Natural killer cell treated with Interleukin-12 subunit alpha and Interleukin-12 subunit beta and Interleukin-15 and Interleukin-18, amount 100 ng/mL, for 72 hours (primary cell): ENCODE data around the gene NDE1. TPM values are rescaled to one million over a fixed set of nuclear protein-coding genes. Genes with fewer than 3 reads are reported as not detected.
A peak's percentile ranks its signal among the peaks of the same experiment; 100 is the strongest.

ENCODE experiments used
- ATAC-seq, 2 donors: fragments of 150-1000 bp; cut with Tn5 transposase in 1 of 2; sonication (Bioruptor Pico), chemical (Tn5 transposase) in 1 of 2; 2 replicates each; pipeline ENCODE4 v1.10.0; 2021
- DNase-seq: peaks from one replicate; pipeline ENCODE4 v3.0.0; 2022; ENCODE audit warnings: low spot score
- H3K27ac Mint-ChIP-seq, 2 donors: 1 replicate in 1 of 2; 2 replicates in 1 of 2; pipeline ENCODE4 v1.8.0; 2022; ENCODE audit warnings: mixed read lengths in 2 of 2, mild to moderate bottlenecking in 1 of 2, moderate library complexity in 1 of 2
- H3K27me3 Mint-ChIP-seq, 2 donors: 1 replicate in 1 of 2; 2 replicates in 1 of 2; pipeline ENCODE4 v1.8.0; 2022; ENCODE audit warnings: mixed read lengths in 2 of 2
- H3K36me3 Mint-ChIP-seq: one replicate; pipeline ENCODE4 v1.8.0; 2022; ENCODE audit warnings: mixed read lengths
- H3K4me1 Mint-ChIP-seq, 2 donors: 1 replicate in 1 of 2; 2 replicates in 1 of 2; pipeline ENCODE4 v1.8.0; 2022; ENCODE audit warnings: low read depth in 2 of 2, mixed read lengths in 2 of 2, mild to moderate bottlenecking in 1 of 2
- H3K4me3 Mint-ChIP-seq: one replicate; pipeline ENCODE4 v1.8.0; 2022; ENCODE audit warnings: mixed read lengths
- H3K9me3 Mint-ChIP-seq: 2 replicates; pipeline ENCODE4 v1.8.0; 2022; ENCODE audit warnings: mixed read lengths
- total RNA-seq, 2 donors: library from RNA; stranded (reverse); gene quantifications; one replicate each; pipeline ENCODE4 v1.2.3, GENCODE V29; 2022

Gene NDE1
- total RNA-seq, 2 donors from 2014 or later, result 95.0 to 151 TPM

GRCh38 chr16:15611610-15612009 is 38.4 kb upstream of the NDE1 start:
- Mint-ChIP-seq H3K9me3 (no peaks in the 10 kb centered on the region), H3K27ac (no peak overlapping the region), H3K4me3 (no peak overlapping the region), H3K27me3 (no peaks in the 10 kb centered on the region), H3K4me1 (peaks cover 5 to 9% of the 10 kb centered on the region in 2 donors), H3K36me3 (peaks cover 30% of the 10 kb centered on the region)
- DNase-seq (no peak), ATAC-seq (no peak)

GRCh38 chr16:15613676-15614075 is 36.4 kb upstream of the NDE1 start:
- H3K4me1 Mint-ChIP-seq, result peaks cover 0 to 6% of the 10 kb centered on the region in 2 donors
- no peaks in the 10 kb centered on the region for H3K27me3 Mint-ChIP-seq
- DNase-seq, result no peak
- ATAC-seq, result no peak
- no peak overlapping the region for H3K27ac Mint-ChIP-seq
- H3K36me3 Mint-ChIP-seq, result peaks cover 37% of the 10 kb centered on the region
- no peak overlapping the region for H3K4me3 Mint-ChIP-seq
- H3K9me3 Mint-ChIP-seq, result no peaks in the 10 kb centered on the region

- no peaks in the 10 kb centered on the region for H3K27me3 Mint-ChIP-seq
- no peak overlapping the region for H3K4me3 Mint-ChIP-seq
- no peak for ATAC-seq
- H3K9me3 Mint-ChIP-seq, result no peaks in the 10 kb centered on the region
- H3K4me1 Mint-ChIP-seq, result peaks cover 0 to 6% of the 10 kb centered on the region in 2 donors
- H3K27ac Mint-ChIP-seq, result no peak overlapping the region
- peaks cover 31% of the 10 kb centered on the region for H3K36me3 Mint-ChIP-seq
- no peak for DNase-seq
These were observed 34.0 kb upstream of the NDE1 start for GRCh38 chr16:15616012-15616411.

- ATAC-seq (no peak), DNase-seq (no peak)
- Mint-ChIP-seq H3K9me3 (no peaks in the 10 kb centered on the region), H3K4me1 (peaks cover 0 to 6% of the 10 kb centered on the region in 2 donors), H3K36me3 (peaks cover 31% of the 10 kb centered on the region), H3K27ac (no peak overlapping the region), H3K4me3 (no peak overlapping the region), H3K27me3 (no peaks in the 10 kb centered on the region)
These were observed 33.4 kb upstream of the NDE1 start for GRCh38 chr16:15616475-15617165.

GRCh38 chr16:15617901-15618300 is 32.1 kb upstream of the NDE1 start:
- H3K4me1 Mint-ChIP-seq, result peaks cover 0 to 6% of the 10 kb centered on the region in 2 donors
- no peak overlapping the region for H3K4me3 Mint-ChIP-seq
- no peaks in the 10 kb centered on the region for H3K27me3 Mint-ChIP-seq
- peak overlapping the region in 1 of 2 donors; percentile 6 for H3K27ac Mint-ChIP-seq
- peaks cover 31% of the 10 kb centered on the region for H3K36me3 Mint-ChIP-seq
- ATAC-seq (no peak), DNase-seq (no peak)
- no peaks in the 10 kb centered on the region for H3K9me3 Mint-ChIP-seq

GRCh38 chr16:15618392-15618791 is 31.7 kb upstream of the NDE1 start:
- peaks cover 0 to 6% of the 10 kb centered on the region in 2 donors for H3K4me1 Mint-ChIP-seq
- no peak for DNase-seq
- H3K36me3 Mint-ChIP-seq, result peaks cover 31% of the 10 kb centered on the region
- no peaks in the 10 kb centered on the region for H3K27me3 Mint-ChIP-seq
- H3K27ac Mint-ChIP-seq, result peak overlapping the region in 1 of 2 donors; percentile 6
- H3K9me3 Mint-ChIP-seq, result no peaks in the 10 kb centered on the region
- no peak for ATAC-seq
- H3K4me3 Mint-ChIP-seq, result no peak overlapping the region

GRCh38 chr16:15620611-15621195 is 29.3 kb upstream of the NDE1 start:
- Mint-ChIP-seq H3K9me3 (no peaks in the 10 kb centered on the region), H3K27ac (no peak overlapping the region), H3K4me1 (peaks cover 0 to 3% of the 10 kb centered on the region in 2 donors), H3K27me3 (no peaks in the 10 kb centered on the region), H3K4me3 (no peak overlapping the region), H3K36me3 (peaks cover 38% of the 10 kb centered on the region)
- ATAC-seq (no peak), DNase-seq (no peak)

GRCh38 chr16:15621456-15621855 is 28.6 kb upstream of the NDE1 start:
- ATAC-seq (no peak), DNase-seq (no peak)
- no peak overlapping the region for H3K27ac Mint-ChIP-seq
- peaks cover 38% of the 10 kb centered on the region for H3K36me3 Mint-ChIP-seq
- H3K4me3 Mint-ChIP-seq, result no peak overlapping the region
- H3K27me3 Mint-ChIP-seq, result no peaks in the 10 kb centered on the region
- peaks cover 0 to 3% of the 10 kb centered on the region in 2 donors for H3K4me1 Mint-ChIP-seq
- H3K9me3 Mint-ChIP-seq, result no peaks in the 10 kb centered on the region

GRCh38 chr16:15621889-15622288 is 28.2 kb upstream of the NDE1 start:
- no peaks in the 10 kb centered on the region for H3K9me3 Mint-ChIP-seq
- DNase-seq (no peak), ATAC-seq (no peak)
- peaks cover 33% of the 10 kb centered on the region for H3K36me3 Mint-ChIP-seq
- peaks cover 0 to 3% of the 10 kb centered on the region in 2 donors for H3K4me1 Mint-ChIP-seq
- H3K4me3 Mint-ChIP-seq, result no peak overlapping the region
- H3K27me3 Mint-ChIP-seq, result no peaks in the 10 kb centered on the region
- H3K27ac Mint-ChIP-seq, result no peak overlapping the region

- ATAC-seq (no peak), DNase-seq (no peak)
- Mint-ChIP-seq H3K27me3 (no peaks in the 10 kb centered on the region), H3K9me3 (no peaks in the 10 kb centered on the region), H3K36me3 (peaks cover 32% of the 10 kb centered on the region), H3K27ac (peak overlapping the region in 1 of 2 donors; percentile 58), H3K4me1 (peaks cover 7 to 16% of the 10 kb centered on the region in 2 donors), H3K4me3 (no peak overlapping the region)
These were observed 18.2 kb upstream of the NDE1 start for GRCh38 chr16:15631730-15632409.

- no peak overlapping the region for H3K4me3 Mint-ChIP-seq
- H3K36me3 Mint-ChIP-seq, result peaks cover 40% of the 10 kb centered on the region
- H3K27me3 Mint-ChIP-seq, result no peaks in the 10 kb centered on the region
- peak overlapping the region; percentile 80 to 89 for H3K27ac Mint-ChIP-seq
- H3K4me1 Mint-ChIP-seq, result peaks cover 20 to 47% of the 10 kb centered on the region in 2 donors
- no peak for DNase-seq
- no peaks in the 10 kb centered on the region for H3K9me3 Mint-ChIP-seq
- no peak for ATAC-seq
These were observed 14.1 kb upstream of the NDE1 start for GRCh38 chr16:15635926-15636325.

GRCh38 chr16:15636392-15636873 is 13.6 kb upstream of the NDE1 start:
- no peak for ATAC-seq
- H3K27ac Mint-ChIP-seq, result peak overlapping the region; percentile 80 to 89
- no peaks in the 10 kb centered on the region for H3K27me3 Mint-ChIP-seq
- no peak for DNase-seq
- H3K36me3 Mint-ChIP-seq, result peaks cover 40% of the 10 kb centered on the region
- no peaks in the 10 kb centered on the region for H3K9me3 Mint-ChIP-seq
- H3K4me1 Mint-ChIP-seq, result peaks cover 24 to 52% of the 10 kb centered on the region in 2 donors
- H3K4me3 Mint-ChIP-seq, result peak overlapping the region; percentile 70

- no peaks in the 10 kb centered on the region for H3K9me3 Mint-ChIP-seq
- H3K4me1 Mint-ChIP-seq, result peaks cover 36 to 70% of the 10 kb centered on the region in 2 donors
- DNase-seq (no peak), ATAC-seq (peak in 1 of 2 donors; percentile 25)
- H3K27ac Mint-ChIP-seq, result peak overlapping the region; percentile 89 to 92
- no peaks in the 10 kb centered on the region for H3K27me3 Mint-ChIP-seq
- peaks cover 32% of the 10 kb centered on the region for H3K36me3 Mint-ChIP-seq
- H3K4me3 Mint-ChIP-seq, result peak overlapping the region; percentile 71
These were observed 10.9 kb upstream of the NDE1 start for GRCh38 chr16:15639061-15639568.

GRCh38 chr16:15640966-15641365 is 9.1 kb upstream of the NDE1 start:
- Mint-ChIP-seq H3K36me3 (peaks cover 19% of the 10 kb centered on the region), H3K9me3 (no peaks in the 10 kb centered on the region), H3K4me3 (peak overlapping the region; percentile 89), H3K27me3 (no peaks in the 10 kb centered on the region), H3K27ac (peak overlapping the region; percentile 88 to 91), H3K4me1 (peaks cover 36 to 64% of the 10 kb centered on the region in 2 donors)
- DNase-seq (no peak), ATAC-seq (no peak)
